ENCODE measurements around the gene LRPAP1. TPM values are rescaled to one million over a fixed set of nuclear protein-coding genes. Genes with fewer than 3 reads are reported as not detected.
"Not testable (repeated sequence)": the region's sequence is repeated elsewhere in the genome, so short reads cannot be mapped to it uniquely, and the experiment has no call there.

Gene LRPAP1
- polyA plus RNA-seq, 5 donors: 87.6 to 128 (median 101) TPM

DNA sequence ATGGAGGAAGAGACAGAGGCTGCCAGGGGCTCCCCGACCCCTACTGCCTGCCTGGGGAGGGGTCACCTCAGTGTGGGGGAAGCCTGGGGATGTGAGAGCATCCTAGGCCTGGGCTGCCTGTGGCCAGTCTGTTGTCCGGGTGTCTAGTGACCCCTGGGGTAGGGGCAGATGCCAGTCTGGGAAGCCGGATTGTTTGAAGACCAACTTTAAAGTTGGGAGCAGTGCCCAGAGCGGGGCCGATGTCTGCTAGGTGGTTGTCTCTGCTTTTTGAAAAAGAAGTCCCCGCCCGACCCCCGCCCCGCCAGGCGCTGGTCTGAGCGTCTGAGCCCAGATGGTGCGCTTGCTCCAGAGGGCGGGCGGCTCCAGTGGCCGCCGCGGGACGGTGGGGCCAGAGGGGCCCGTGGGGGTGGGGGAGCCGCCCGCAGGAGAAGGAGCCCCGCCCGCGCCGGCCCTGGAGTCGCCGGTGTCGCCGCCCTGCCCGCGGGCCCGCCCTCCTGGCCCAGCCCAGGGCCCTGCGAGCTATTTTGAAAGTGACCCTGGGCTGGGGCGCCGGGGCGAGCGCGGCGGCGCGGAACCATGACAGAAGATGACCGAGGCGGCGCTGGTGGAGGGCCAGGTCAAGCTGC, 69.3 kb downstream of the LRPAP1 start, which contains the start of gene DOK7:
Gene DOK7 (plus strand): TSS at position 517 of the 626 bp plus-strand sequence. CDS start 70 bp downstream, at position 587.
- no peak for DNase-seq

- no peak for DNase-seq
Measured at GRCh38 chr4:3462321-3462789, 69.9 kb downstream of the LRPAP1 start.

DNA sequence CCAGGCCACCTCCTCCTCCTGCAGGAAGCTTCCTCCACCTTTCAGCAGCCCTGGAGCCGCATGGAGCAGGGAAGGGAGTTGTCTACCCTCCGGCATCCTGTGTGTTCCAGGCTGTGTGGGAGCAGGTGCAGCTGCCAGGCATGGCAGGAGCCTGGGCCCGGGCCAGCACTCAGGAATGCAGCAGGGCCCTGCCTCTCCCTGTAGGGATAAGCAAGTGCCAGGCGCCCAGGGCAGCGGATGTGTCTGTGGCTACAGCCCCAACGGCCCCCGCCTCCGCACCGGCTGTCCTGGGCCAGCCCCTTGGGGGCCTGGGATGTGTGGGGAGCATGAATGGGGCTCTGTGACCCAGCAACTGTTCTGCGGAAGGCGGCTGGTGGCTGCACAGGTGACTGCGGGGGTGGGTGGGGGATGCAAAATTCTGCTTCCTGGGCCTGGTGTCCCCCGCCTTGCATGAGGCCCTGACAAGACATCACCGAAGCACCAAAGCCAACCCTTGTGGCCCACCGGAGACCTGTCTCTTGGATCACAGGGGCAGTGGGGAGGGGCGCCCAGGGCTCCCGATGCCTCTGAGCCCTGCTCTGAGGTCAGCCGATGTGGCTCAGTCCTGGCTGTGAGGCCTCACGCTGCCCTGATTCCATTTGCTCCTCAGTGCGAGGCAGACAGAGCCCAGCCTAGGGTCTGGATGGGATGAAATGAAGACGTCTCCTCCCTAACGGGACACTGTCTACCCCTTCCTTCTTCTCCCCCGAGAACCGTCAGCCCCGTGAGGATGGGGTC, 70.5 kb downstream of the LRPAP1 start:
- DNase-seq: no peak

- DNase-seq: no peak
Measured at GRCh38 chr4:3460926-3461325, 71.3 kb downstream of the LRPAP1 start.

- not testable (repeated sequence) for DNase-seq
Measured at GRCh38 chr4:3459156-3459555, 73.1 kb downstream of the LRPAP1 start.

DNA sequence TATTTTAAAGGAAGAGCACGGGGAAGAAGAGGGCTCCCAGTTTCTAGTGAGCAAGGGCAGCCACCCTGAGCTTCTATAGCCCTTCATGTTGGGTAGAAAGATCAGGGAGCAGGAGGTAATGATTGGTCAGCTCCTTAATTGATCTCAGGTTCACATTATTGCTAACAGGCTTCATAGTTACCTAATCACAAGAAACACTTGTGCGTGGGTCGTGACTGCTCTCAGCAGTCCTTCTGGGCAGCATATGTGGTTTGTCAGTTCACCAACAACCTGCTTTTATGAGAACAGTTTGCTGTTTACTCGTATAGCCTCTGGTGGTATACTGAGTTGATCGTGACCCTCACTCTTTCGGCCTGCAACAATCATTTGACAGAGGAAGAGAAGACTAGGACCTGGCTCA, 73.9 kb downstream of the LRPAP1 start:
- no peak for DNase-seq

- DNase-seq: not testable (repeated sequence)
Measured at GRCh38 chr4:3455596-3455995, 76.6 kb downstream of the LRPAP1 start.

Other genes with a start within 250 kb of the LRPAP1 start
- 10 to 100 TPM; 51.1 to 71.5 (median 67.7) TPM for gene RGS12, start 239.4 kb downstream of the LRPAP1 start, polyA plus RNA-seq (ENCODE audit: insufficient read depth in 1 of 5, insufficient read length in 5 of 5, low replicate concordance in 1 of 5)
- gene HGFAC, start 90.5 kb downstream of the LRPAP1 start, polyA plus RNA-seq (ENCODE audit: insufficient read depth in 1 of 5, insufficient read length in 5 of 5, low replicate concordance in 1 of 5): 1 to 10 TPM in 1 of 5 donors, under 1 TPM in 4; 0.41 to 1.7 (median 0.90) TPM
- 1 to 10 TPM in 2 of 5 donors, under 1 TPM in 3; 0.31 to 2.2 (median 0.59) TPM for gene DOK7, start 69.1 kb downstream of the LRPAP1 start, polyA plus RNA-seq (ENCODE audit: insufficient read depth in 1 of 5, insufficient read length in 5 of 5, low replicate concordance in 1 of 5)
- gene ADRA2C, start 234.0 kb upstream of the LRPAP1 start, polyA plus RNA-seq (ENCODE audit: insufficient read depth in 1 of 5, insufficient read length in 5 of 5, low replicate concordance in 1 of 5): 1 to 10 TPM in 1 of 5 donors, under 1 TPM in 4; 0.34 to 1.4 (median 0.78) TPM